ENCODE data around the gene MAPK11.

Gene MAPK11

DNA sequence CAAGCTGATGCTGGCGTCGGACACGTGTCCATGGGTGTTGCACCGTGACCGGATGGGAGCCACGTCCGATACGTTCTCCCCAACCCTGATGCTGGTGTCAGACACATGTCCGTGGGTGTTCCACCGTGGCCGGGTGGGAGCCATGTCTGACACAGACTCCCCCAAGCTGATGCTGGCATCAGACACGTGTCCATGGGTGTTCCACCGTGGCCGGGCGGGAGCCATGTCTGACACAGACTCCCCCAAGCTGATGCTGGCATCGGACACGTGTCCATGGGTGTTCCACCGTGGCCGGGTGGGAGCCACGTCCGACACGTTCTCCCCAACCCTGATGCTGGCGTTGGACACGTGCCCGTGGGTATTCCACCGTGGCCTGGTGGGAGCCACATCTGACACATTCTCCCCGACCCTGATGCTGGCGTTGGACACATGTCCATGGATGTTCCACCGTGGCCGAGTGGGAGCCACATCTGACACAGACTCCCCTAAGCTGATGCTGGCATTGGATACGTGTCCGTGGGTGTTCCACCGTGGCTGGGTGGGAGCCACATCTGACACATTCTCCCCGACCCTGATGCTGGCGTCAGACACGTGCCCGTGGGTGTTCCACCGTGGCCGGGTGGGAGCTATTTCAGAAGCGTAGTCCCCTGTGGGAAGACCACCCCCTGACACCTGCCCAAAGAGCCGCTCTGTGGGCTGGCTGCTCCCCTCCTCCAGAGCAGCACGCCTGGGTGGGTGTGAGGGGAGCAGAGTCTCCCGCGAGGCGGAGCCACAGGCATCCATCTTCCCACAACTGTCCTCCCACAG, 49.4 kb downstream of the MAPK11 start:
- DNase-seq: no peak

DNA sequence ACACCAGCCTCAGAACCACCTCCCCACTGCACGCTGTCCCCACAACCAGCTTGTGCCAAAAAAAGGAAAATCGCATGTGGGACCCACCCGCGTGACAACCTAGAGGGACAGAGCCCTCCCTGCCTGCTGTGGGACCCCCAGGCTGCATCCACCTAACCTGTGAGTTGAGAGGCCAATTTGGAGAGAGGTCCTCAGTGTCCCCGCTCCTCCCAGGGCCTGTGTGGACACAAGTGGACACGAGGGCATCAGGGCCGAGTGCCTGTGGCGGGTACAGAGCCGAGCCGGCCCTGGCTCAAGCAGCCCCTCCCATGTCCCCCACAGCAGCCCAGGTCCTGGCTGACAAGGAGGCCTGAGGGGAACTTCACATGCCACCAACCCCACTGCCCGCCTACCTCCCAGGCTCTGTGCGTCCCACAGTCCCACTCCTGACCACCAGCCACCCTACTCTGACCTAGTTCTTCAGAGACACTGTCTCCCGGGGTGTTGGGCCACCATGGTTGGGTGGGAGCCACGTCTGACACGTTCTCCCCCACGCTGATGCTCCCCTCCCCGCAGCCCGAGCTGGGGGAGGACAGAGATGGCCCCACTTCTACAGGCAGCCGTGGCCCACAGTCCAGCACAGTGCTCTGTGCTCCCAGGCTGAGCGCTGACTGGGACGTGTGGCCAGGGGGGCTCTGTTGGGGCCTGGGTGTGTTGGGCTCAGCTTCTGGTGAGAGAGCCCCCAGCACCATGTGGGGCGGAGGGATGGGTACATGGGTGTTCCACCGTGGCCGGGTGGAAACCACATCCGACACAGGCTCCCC, 50.2 kb downstream of the MAPK11 start:
- no peak for DNase-seq

DNA sequence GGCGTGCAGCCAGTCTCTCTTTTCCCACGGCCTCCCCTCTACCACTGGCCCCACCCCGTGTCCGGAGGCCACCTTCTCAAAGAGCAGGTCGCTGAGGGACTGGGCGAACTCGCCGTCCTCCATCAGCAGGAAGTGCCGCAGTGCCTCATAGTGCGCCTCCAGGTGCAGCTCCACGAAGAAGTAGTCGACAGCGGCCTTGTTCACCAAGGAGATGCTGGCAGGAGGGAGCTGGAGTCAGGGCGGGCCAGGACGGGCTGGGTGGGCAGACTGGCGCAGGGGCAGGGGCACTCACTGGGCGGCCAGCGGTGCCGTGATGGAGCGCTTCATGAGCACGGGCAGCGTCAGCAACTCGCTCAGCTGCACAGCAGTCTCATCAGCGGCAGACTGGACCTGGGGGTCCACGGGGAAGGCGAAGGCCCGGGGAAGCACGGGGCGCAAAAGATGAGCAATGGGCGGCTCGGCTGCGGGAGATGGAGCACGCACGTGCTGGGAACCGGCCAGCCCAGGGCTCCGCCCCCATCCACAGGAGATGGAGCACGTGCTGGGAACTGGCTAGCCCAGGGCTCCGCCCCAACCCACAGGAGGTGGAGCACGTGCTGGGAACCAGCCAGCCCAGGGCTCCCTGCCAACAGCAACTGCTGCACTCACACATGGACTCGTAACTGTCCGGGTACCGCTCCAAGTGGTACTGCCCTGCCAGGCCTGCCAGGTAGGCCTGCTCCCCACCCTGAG, 51.0 kb downstream of the MAPK11 start:
- DNase-seq: no peak

- no peak for DNase-seq
Observed at GRCh38 chr22:50218153-50218995, 51.8 kb downstream of the MAPK11 start.

DNA sequence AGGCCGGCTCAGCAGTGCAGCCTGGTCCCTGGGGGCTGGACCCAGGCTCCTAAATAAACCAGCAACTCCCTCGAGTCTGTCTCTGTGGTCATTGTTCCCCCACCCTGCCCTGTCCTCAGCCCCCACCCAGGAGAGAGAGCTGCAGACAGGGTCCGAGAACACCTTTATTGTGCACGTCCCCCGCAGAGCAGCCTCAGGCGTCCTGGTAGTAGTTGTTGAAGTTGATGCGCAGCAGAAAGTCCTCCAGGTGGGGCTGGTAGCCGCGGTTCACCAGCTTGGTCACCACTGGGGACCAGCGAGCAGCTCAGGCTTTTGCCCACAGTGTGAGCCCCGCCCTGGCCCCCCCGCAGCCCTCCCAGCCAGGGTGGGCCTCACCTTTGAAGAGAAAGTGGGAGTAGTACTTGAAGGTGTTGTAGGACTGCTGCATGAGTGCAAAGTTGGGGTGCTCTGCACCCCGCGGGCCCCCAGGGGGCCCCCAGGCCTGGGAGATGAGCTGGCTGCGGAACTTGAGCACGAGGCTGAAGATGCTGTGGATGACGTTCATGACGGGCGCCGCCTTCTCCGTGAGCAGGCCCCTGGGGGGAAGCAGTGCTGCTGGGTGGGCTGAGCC, 52.5 kb downstream of the MAPK11 start:
- DNase-seq: no peak

GRCh38 chr22:50216684-50217520, 53.3 kb downstream of the MAPK11 start:
- DNase-seq: no peak

DNA sequence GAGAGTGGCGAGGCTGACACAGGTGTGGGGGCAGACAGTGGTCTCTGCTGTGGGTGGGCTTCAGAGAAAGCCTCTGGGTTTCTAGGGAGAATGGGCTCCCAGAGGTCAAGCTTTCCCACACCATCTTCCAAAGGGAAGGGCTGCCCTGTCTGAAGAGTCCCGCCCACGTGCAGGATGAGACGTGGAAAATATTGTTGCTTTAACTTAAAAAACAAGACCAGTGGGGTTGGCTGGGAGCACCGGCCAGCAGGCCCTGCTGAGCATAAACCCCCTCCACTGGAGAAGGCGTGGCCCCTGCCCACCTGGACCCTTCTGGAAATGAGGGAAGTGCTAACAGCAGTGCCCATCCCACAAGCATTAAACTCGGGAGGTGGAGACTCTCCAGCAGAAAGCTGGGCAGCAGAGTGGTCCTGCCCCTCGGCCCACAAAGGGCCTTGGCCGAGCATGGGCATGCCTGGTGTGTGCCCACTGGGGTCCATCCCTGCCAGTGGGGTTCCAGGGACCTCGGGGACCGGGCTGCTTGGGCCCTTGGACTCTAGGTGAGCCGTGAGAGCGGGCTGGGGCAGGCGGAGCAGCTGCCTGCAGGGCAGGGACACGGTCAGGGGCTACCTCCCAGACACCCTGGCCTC, 54.0 kb downstream of the MAPK11 start:
- DNase-seq: no peak

GRCh38 chr22:50215297-50216054, 54.7 kb downstream of the MAPK11 start:
- no peak for DNase-seq

All from KG1 (cell line).